ENCODE measurements around the gene UNC13B. TPM values are rescaled to one million over a fixed set of nuclear protein-coding genes. Genes with fewer than 3 reads are reported as not detected.

The UNC13B gene
- total RNA-seq, 1 experiment from 2014 or later = 17.2 TPM

DNA sequence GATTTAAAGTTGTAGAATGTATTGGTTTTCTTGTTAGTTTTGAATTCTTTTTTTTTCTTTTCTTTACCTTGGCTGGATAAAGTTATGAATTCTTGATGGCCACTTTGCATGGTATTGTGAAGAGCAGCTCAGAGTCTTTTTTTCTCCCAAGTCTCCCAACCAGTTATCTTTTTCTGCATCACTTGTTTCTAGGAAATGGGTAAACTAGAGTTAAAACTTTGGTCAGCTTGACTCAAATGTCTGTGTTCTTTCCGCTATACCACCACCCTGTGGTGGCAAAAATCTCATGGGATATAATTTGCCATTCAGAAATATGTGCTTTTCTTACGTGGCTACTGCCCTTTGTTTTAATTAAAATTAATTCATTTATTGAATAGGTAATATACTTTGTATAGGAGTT lies 113.2 kb downstream of the UNC13B start:
- no peak for DNase-seq (ENCODE audit: low read depth)

DNA sequence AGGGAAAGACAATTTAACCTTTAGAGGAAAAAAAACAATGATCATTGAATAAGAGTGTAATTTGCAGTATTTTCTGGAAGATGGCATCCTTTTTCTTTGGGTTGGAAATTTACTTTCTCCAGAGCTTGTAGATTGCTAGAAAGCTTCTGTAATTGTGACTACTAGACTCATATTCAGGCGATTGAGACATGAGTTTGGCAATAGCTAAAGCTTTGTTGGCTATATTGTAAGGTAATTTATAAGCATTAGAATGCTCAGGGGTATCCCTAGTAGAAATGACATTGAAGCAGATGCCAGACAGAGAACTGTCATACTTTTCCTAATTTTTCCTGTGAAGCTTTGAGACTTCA lies 115.3 kb downstream of the UNC13B start:
- no peak for DNase-seq (ENCODE audit: low read depth)

DNA sequence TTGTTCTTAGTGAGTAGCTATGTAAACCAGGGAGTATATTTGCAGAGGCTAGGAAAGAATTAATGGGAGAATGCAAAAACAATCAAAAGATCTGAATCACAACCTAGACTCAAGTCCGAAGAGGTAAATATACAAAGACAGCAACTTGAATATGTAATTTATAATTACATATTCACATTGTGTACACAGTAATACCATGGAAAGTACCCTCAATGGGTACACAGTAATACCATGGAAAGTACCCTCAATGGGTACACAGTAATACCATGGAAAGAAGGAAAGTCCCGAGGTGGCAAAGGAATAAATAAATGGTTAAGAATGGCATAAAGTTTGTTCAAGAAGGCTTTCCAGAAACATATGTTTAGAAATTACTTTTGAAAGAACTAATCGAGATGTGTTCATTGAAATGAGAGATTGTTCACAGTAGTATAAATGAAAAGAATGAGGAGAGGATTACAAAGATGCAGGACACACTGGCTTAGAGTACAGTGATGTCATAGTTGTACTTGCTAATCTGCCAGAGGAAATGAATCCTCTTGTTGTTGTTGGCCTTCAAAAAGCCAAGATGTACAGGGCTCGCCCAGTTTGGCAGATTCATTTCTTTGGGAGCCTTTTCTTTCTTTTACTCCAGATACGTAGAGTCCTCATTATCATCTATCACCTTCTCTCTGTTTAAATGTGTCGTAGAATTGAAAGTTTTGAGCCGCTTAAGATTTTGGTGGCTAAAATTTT lies 116.0 kb downstream of the UNC13B start:
- peak; percentile 79 for DNase-seq (ENCODE audit: low read depth)

DNA sequence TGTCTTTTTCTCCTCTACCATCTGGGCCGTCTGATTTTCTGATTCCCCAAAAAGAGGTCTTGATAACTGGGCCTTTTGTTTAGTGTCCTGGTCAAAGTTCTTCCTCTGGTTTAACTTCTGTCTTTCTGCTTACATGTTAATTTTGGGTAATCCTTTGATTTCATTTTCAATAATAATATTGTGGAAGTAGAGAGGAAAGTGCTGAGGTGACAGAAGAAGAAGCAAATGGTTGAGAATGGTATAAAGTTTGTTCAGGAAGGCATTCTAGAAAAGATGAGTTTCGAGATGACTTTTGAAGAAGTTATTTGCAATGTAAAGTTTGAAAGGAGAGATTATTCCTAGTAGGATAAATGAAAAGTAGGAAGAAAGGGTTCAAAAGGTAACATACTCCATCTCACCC lies 118.1 kb downstream of the UNC13B start:
- no peak for DNase-seq (ENCODE audit: low read depth)

DNA sequence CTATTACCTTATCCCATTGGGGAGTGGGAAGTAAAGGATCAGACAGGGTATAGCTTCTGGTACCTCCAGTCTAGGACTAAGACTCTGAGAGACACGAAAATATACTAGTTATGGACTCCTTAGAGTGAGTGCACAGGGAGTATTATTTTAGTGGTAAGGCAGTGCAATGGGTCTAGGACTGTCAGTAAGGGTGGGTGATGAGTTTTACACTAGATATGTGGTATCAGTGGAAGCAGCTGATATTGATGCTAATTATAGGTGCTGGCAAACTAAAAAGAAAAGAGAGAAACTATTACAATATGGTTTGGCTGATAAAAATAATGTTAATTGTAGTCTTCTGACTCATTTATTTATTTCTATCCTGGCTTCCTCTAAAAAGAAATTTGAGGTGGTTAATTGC lies 118.6 kb downstream of the UNC13B start:
- no peak for DNase-seq (ENCODE audit: low read depth)

DNA sequence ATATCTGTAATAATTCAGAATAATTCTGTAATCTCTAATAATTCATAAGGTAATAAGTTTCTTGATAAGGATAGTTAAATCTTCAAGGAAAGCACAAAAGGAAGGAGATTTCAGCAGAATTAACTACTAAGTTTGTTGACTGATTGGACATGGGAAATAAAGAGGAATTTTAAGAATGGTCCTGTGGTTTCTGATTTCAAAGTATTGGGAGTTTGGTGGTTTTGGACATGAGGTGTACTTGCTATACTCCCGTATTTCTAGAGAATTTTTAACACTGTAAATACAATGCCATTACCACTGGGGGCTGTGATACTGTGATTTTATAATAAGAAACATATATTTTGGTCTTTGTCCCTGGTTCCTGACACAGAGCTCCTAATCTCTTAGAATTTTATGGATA lies 123.9 kb downstream of the UNC13B start:
- no peak for DNase-seq (ENCODE audit: low read depth)

DNA sequence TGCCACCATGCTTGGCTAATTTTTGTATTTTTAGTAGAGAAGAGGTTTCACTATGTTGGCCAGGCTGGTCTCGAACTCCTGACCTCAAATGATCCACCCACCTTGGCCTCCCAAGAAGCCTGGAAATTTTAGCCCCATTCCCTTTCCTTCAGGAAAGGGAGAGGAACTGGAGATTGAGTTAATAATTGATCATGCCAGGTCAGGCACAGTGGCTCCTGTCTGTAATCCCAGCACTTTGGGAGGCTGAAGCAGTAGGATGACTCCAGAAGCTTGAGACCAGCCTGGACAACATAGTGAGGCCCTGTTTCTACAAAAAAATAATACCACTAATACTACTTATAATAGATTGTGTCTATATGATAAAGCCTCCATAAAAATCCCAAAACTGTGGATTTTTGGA lies 124.6 kb downstream of the UNC13B start:
- DNase-seq (ENCODE audit: low read depth) = no peak

DNA sequence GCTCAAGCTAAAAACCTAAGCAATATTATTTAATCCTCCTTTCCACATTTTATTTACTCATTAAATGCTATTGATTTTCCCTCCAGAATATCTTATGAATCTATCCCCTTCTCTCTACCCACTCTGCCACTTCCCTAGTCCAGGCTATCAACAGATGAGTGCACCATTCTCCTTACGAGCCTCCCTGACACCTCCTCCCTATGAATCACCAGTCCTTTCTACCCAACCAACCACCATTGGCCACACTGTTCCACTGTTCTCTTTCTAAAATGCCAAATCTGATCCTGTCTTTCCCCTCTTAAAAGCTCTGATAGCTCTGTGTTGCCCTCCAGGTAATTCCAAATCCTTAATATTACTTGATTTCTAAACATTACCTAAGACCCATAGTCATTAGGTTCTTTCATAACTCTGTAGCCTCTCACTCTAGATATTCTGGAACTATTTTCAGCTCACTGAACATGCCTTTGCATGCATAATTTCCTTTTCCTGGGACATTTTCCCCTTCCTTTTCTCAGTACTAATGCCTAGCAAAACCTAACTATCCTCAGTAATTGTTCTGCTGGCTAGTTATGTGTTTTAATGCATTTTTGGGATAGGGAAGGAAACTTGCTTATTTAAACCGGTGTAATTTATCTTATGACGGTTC lies 126.3 kb downstream of the UNC13B start:
- peak; percentile 27 for DNase-seq (ENCODE audit: low read depth)

DNA sequence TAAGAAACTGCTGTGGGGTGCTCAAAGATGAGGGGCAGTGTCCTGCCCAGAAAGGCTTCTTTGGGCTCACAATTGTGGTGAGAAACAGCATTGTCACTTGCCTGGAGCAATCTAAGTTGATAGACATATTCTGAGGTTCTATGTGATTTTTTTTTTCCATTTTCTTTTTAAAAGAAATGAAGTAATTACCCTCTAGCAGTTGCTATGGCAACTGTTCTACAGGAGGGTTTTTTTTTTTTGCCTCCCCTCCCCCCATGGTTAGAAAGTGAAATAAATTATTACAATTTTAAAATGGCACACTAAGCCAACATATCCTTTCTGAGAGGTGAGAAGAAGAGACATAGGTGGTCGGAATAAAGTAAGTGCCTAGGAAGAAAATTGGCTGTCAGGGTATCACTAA lies 127.0 kb downstream of the UNC13B start:
- no peak for DNase-seq (ENCODE audit: low read depth)

DNA sequence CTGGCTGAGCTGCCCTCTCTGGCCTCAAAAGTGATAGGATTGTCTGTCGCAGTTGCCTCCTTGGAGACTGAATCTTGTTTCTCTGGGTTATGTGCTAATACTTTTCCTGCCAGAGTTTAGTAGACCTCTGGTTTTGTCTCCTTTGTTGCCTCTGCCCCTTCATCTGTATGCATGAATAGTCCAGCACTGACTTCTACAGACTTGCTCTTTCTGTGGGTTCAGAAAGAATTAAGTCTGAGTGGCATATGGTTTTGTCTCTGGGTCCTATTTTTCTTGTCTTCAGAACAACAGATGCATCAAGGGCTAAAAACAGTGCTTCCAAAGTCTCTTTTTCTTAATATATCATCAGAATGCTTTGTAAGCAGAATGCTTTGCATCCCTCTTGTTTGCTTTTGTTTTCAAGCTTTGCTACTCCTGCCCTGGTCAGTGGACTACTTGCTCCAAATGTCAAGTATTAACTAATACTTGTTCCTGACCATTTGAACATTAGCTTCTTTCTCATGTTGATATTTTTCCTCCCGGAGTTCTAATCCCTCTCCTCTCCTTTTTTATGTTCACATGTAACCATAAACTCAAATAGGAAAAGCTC lies 131.7 kb downstream of the UNC13B start:
- no peak for DNase-seq (ENCODE audit: low read depth)

DNA sequence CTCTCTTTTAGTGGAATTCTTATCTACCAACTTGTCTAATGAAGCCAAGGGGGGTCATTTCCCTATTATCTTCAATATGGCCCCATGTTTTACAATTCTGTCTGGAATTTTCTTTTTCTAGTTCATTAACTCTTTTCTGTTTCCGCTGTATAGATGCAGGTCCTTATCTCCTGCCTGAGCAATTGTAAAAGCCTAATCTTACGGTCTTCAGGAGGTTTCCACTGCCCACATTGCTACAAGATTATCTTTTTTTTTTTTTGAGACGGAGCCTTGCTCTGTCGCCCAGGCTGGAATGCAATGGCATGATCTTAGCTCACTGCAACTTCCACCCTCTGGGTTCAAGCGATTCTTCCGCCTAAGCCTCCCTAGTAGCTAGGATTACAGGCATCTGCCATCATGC lies 132.3 kb downstream of the UNC13B start:
- DNase-seq (ENCODE audit: low read depth) = no peak

DNA sequence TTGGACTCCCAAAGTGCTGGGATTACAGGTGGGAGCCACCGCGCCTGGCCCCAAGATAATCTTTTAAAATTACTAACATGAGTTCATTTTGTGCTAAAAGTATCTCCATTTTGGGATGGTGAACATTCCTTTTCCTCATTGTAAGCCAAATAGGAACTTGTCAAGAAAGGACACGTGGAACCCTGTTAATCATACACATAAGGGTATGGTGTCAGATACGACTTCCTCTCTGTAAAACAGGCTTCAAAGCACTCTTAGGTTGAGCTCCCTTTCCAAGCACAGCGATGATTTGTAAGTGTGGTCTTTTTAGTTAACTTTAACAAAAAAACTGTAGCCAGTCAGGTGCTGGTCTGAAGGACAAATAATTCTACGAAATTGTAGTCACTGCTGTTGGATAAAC lies 132.7 kb downstream of the UNC13B start:
- DNase-seq (ENCODE audit: low read depth) = no peak

DNA sequence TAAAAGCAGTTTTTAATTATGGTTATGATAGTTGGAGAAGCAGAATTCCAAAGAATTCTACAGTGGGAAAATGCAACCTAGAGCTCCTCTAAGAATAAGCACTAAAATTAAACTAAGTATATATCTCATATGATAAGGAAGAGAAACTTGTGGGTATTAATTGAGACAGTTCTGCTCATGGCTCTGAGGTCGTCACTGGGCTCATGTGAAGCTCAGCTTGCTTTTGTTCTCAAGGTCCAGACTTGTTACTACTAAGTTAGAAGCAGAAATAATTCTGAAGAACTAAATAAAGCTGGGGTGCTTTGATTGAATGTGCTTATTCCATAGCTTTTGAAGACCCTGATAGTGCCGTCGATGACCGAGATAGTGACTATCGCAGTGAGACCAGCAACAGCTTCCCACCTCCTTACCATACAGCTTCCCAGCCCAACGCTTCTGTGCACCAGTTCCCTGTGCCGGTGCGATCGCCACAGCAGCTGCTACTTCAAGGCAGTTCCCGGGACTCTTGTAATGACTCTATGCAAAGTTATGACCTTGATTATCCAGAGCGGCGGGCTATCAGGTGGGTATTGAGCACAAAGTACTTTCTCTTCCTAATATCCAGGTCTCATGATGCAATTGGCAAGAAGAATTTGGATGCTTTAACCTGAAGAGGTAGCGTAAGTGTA lies 133.7 kb downstream of the UNC13B start:
- DNase-seq (ENCODE audit: low read depth) = no peak

DNA sequence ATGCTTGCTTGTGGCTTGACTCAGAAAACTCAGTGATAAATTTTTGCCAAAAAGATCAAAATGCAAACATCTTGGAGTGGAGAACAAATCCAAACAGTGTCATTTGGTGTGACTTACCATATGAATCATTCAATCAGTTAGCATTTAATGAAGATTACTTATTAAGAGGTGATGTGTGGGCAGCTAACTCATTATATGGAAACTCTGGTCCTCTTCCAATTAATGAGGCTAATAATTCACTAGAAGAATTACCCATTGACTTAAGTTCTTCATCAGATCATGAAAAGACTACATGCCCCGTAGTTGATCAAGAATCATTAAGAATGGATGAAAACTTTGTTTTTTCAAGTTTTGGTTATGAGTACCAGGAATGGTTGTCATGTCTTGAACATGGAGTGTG lies 141.8 kb downstream of the UNC13B start:
- no peak for DNase-seq (ENCODE audit: low read depth)

DNA sequence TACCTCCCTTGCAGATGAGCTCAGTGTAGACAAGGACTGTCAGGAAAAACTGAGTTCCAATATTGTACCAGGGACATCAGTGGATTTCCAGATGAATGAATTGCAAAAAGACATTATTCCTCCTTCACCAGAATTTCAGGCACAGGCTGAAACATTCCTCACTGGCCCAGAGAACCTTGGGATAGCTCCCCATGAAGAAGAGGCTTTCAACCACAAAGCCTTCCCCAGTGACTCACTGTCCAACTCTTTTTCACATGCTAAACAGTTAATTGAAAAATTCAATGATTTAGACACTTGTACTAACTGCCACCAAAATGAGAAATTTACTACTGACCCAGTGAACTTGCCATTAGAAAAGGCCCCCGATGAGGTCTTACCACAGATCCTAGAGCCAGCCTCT lies 144.5 kb downstream of the UNC13B start:
- DNase-seq (ENCODE audit: low read depth) = no peak

DNA sequence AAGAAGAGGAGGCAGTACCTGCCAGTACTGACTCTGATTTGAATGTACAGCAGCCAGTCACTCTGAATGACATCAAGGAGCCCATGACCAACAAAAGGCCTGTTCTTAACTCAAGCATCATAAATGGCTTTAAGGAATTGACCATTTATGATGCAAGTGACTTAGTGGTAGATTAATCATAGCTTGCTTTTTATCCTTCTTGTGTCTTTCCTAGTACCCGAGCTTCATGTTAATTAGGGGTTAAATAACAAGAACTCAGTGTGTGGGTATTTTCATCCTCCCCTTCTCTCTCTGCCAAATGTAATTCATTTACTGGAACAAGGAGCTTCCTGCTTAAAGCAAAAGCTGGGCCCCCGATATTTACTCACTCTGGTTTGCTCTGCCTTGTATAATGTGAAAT lies 146.5 kb downstream of the UNC13B start:
- DNase-seq (ENCODE audit: low read depth) = no peak

DNA sequence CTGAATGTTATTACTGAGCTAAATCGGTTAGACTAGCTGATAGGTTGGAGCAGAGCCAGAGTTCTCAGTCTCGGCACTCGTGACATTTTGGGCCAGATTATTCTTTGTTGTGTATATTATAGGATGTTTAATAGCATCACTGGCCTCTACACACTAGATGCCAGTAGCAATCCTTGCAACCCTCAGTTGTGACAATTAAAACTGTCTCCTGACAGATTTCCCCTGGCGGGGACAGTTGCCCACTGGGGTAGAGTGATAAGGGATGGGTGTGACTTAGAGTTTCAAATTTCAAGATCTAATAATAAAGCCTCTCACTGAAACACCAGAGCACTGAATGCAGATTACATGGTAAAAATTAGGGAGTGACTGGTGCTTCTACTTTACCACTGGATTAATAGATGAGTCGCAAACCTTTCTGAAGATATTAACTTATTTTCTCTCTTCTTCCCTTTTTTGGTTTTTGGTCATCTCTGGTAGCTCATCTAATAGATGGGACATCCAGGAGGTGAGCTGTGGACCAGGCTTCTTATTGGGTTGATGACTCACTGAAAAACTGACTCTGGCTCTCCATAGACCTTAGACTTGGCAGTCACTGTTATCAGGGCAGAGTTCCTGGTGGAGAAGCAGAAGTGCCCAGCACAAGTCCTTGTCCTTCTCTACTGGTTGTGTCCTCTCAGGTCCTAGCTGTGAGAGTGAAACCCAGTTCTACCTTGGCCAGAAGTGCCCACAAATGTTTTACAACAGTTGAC lies 150.3 kb downstream of the UNC13B start:
- no peak for DNase-seq (ENCODE audit: low read depth)

DNA sequence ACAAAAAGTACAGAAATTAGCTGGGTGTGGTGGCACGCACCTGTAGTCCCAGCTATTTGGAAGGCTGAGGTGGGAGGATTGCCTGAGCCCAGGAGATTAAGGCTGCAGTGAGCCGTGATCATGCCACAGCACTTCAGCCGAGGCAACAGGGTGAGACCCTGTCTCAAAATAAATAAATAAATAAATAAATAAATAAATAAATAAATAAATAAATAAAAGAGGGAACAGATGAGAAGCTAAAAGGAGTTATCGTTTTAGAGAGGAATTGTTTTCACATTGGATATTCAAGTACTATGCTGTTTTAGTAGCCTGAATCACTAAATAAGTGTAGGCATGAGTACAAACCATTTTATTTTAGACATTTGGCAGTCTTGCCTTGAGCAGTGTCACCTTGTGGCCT lies 151.7 kb downstream of the UNC13B start:
- no peak for DNase-seq (ENCODE audit: low read depth)

DNA sequence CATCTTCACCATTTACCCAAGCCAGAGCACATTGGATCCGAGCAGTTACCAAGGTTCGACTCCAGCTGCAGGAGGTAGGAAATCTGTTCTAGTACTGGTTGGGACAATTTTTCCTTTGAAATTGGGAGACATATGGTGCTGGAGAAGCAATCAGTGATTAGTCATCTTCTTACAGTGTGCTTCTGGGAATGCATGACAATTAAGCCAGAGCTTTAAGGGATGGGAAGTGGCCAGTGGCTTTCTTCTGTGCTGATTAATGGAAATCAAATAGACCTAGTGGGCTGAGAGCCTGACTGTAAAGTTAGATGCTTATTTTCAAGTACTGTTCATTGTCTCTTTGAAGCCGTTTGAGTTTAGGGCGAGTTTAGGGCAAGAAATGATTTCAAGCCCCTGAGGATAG lies 152.1 kb downstream of the UNC13B start:
- DNase-seq (ENCODE audit: low read depth) = peak; percentile 40

DNA sequence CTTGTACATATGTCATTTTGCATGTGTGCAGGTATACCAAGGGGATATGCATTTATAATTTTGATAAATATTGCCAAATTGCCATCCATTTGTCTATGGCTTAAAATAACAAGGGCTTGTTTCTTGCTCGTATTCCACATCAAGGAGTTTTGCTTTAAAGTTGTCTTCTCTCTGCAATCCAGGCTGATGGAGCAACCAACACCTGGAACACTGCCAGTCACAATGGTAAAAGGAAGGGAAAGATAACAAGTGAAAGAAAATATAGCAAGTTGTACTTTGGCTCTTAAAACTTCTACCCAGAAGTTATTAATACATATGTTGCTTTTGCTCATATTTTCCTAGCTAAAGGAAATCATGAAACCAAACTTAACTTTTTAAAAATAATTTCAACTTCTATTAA lies 156.9 kb downstream of the UNC13B start:
- DNase-seq (ENCODE audit: low read depth) = no peak

DNA sequence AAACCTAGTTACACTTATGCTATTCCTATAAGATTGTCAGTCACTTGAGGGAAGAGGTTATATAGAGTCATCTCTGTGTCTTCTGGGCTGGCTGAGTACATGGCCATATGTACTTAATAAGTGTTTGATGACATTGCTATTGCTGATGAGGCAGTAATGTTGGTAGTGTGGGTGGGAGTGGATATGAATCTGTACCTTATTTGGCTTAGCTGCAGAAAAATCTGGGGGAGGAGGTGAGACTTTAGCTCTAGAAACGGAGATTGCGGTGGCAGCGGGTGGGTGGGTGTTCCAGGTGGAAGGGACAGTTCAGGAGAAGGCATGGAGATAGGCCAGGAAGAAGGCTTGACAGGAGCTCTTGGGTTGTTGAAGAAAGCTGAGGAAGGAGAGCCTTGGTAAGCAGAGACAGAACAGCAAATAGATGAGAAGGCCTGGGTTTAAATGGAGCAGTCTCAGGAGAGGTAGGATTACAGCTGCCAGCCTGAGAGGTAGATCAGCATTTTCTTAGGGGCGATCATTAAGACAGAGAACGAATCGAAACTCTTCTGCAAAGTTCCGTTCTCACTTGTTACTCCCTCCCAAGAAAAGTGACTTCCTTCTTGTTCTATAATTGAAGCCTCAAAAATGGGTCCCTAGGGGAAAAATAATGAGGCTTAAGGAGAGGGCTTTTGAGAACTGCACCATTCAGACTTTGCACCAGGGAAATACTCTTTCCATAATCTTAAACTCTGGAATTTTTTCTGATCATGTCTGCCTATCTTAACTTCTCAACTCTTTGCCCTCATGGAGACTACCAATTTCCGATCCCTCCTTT lies 160.5 kb downstream of the UNC13B start:
- no peak for DNase-seq (ENCODE audit: low read depth)
